Activated CD8-positive, alpha-beta memory T cell treated with anti-CD3 and anti-CD28 coated beads, Interleukin-2, amount 50 U/mL, for 48 hours (primary cell): ENCODE results near the gene AQP5.
"Not testable (repeated sequence)": the region's sequence is repeated elsewhere in the genome, so short reads cannot be mapped to it uniquely, and the experiment has no call there.

Experiments
- DNase-seq: peaks from one replicate; pipeline ENCODE4 v3.0.0-alpha.2; 2020

Gene AQP5

DNA sequence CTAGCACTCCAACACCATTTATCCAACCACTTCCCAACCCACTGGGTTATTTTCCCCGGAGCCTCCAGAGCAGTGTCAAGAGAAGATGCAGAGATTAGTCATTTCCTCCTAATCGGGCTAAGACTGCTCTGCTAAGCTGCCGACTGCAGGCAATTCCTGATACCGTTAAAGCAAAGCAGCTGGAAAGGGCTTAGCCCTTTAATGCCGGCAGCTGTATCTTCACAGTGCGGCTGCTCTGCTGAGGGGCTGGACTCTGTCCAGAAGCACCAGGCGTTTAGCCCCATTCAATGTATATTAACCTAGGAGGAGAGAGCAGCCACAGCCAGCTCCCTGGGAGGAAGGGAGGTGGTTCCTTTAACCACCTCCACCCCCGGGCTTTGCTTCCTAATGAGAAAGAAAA is 22.2 kb downstream of the AQP5 start:
- no peak for DNase-seq

DNA sequence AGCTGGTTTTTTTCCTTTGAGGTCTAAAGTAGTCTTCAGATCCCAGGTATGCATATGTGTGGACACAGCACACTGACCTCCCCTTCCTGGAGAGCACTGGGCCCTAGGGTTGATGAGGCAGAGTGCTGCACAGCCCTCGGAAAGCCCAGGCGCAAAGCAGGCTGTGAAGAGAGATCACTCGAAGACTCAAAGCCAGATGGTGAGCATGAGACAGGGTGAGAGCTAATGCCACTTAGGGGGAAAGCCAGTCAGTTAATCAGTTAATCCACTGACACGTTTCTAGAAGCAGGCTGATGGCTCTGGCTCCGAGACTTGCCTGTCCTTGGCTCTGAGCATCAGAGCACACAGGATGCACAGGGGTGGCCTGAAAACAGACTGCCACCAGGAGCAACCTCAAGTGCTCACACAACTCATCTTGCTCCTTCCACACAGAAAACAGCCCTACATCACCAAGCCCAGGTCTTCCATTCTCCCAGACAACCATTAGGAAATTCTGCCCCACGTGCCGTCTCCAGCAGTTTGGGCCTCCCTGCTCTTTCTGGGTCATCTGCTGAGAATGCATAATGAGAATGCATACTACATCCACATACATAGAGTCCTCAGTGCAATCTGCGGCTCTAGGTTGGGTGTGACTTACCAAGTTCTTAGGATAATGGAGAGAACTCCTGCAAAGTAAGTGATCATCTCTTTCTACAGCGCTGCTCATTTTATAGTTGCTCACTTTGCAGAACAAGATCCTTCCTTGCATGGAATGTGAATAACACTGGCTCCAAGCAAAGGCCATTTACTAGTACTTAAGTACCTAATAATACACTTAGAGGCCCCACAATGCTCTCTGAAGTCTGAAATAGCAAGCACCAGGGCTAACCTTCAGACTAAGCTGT is 23.0 kb downstream of the AQP5 start:
- no peak for DNase-seq

DNA sequence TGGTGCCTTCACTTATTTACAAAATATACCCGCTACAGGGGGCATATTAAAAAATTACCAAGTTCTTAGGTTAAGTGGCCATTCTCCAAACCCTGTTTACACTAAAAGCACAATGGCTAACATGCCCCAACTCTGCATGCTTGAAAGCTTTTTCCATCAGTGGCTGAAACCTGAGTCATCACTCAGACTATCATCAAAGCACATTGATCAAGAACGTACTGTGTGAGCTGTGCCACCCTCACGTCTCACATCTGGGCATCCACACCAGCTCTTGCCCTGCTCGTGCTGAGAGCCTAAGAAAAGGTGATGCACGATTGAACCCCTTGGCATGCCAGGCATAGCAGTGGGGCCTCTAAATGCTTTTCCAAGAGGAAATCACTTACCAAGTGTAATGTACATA is 24.3 kb downstream of the AQP5 start:
- DNase-seq: no peak

DNA sequence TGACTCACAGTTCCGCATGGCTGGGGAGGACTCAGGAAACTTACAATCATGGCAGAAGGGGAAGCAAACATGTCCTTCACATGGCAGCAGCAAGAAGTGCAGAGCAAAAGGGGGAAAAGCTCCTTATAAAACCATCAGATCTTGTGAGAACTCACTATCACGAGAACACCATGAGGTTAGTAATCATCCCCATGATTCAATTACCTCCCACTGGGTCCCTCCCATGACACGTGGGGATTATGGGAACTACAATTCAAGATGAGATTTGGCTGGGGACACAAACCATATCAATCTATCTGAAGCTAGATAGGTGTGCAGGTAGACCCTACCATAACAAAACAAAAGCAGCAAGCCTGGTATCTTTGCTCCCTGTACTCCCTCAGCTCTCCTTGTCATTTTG is 24.8 kb downstream of the AQP5 start:
- not testable (repeated sequence) for DNase-seq

DNA sequence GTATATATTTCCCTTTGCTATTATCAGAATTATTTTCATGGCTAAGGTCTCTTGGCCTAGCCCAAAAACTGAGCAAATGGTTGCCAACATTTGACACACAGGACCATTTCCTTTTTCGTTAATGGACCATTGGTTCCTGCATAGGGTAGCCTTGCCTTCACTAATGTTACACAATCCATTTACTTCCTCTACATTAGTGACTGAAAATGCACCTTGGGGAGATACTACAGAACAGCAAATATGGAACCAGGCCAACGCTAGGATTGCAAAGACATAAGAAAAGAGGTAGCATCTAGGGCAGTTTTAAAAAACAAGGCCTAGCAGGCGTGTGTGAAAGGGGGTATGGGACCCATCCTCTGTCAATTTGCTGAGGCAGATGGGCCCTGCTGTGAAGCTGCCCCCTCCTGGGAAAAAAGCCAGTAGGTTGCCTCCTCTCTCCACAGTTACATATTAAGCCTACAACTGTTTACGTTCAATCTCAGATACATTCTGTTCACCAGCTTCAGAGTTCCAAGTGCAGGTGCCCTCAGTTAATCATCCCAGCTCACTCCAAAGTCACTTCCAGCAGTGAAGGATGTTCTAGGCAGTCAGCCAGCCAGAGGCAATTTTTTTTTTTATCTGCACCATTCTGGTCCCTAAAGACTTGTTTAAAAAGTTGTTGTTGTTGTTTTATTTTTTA is 26.1 kb downstream of the AQP5 start:
- no peak for DNase-seq

DNA sequence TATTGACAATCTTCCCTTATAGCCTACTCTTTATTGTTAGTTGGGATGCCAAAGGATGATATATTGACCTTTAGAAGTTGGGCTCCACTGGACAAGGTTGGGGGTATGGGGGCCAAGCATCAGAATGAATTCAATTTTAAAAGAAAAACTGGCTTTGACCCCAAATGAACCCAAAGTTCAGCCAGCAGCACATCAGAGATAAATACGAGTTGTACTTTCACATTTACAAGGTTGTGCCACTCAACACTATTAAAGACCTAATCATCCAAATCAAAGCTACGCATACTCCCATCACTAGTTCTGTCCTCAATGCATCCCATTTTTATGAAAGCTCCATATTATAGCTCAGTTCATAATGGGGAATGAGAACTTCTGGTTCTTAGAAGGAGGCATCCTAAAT is 27.7 kb downstream of the AQP5 start:
- not testable (repeated sequence) for DNase-seq

DNA sequence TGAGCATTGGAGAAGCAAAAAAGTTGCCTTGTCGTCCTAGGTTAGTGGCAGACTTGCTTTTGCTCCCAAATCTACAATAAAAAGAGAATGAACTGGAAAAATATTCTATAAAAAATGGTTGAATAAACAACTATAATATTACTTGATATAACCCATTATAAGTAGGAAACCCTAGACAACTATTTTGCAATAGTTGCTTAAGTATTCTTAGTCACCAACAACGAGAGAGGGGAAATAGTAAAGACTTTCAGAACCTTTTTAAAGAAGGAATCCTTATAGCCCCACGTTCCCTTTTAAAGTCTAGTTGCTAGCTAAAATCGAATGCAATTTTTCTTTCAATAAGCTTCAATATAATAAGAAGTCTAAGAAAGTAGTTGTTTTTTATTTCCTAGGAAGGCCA is 28.6 kb downstream of the AQP5 start:
- DNase-seq: no peak

DNA sequence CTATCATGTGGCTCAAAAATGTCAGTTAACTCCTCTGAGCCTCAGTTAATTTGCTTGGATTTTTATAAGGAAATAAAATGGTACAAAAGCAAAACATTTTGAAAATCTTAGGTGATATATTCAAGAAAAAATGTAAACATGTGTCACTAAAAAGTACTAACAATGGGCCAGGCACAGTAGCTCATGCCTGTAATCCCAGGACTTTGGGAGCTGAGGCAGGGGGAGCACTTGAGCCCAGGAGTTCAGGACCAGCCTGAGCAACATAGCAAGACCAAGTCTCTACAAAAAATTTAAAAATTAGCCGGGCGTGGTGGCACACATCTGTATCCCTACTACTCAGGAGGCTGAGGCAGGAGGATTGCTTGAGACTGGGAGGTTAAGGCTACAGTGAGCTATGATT is 36.8 kb downstream of the AQP5 start:
- DNase-seq: no peak

DNA sequence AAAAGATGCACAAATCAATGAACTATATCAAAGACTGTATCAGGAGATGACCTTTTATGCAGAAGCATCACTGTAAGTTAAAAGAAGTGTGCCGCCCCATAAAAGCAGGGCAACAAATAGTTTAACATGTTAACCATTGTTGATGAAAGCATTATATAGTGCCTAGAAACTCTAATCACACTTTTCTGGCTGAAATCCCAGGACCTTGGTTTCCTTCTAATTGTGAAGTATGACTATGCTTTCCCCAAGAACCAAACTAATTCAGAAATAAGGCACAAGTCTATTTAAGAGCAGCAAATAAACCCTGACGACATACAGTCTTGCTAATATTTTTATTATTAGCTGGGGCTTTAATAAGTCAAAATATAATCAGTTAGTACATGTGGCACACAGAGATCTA is 41.9 kb downstream of the AQP5 start:
- no peak for DNase-seq

DNA sequence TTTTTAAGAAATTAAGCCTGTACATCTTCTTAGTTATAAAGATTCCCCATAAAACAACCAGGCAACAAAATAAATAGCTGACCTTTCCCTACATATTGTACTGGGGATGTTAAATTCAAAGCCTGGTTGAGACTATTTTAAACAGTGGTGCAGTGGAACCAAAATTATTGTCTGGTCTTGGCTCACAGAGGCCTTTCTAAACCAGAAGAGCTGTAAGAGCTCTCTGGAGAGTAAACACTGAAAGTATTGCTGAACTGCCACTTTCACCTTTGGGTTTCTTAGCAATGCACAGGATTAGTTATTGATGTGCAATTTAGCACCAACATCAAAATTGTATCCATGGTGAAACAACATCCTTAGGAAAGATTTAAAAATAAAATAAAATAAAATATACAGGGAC is 43.0 kb downstream of the AQP5 start:
- DNase-seq: no peak

DNA sequence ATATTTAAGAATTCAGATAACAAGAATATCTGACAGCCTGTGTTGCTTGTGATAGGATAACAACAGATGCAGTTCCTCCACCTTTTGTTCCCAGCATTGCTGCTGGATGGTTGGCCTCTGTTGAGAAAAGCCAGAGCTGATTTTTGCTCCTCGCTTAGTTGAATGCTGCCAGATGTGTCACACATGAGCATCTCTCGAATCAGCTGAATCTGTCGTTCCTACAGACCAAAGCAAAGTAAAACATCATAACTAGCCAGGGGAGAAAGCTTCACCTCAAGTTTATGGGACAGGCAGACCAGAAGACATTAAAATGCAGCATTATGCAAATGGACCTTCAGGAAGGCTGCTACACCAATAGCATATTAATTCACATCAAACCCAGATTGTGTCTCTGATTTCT is 43.5 kb downstream of the AQP5 start:
- no peak for DNase-seq

DNA sequence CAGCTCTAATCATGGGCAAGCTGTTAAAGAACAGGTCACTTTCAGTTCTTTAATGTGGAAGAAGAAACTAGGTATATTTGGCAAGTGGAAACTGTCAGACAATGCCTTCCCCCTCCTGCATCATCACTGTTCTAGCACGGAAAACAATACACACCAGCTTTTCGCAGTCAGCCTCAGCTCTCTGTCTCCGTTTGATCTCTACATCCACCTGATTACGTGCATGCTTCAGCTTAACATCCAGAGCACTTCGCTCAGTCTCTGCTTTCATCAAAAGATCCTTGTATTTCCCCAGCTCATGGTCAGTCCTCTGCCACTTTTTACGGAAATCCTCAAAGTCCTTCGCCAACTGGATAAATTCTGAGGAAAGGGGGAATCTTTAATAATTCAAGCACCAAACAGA is 44.6 kb downstream of the AQP5 start:
- no peak for DNase-seq

DNA sequence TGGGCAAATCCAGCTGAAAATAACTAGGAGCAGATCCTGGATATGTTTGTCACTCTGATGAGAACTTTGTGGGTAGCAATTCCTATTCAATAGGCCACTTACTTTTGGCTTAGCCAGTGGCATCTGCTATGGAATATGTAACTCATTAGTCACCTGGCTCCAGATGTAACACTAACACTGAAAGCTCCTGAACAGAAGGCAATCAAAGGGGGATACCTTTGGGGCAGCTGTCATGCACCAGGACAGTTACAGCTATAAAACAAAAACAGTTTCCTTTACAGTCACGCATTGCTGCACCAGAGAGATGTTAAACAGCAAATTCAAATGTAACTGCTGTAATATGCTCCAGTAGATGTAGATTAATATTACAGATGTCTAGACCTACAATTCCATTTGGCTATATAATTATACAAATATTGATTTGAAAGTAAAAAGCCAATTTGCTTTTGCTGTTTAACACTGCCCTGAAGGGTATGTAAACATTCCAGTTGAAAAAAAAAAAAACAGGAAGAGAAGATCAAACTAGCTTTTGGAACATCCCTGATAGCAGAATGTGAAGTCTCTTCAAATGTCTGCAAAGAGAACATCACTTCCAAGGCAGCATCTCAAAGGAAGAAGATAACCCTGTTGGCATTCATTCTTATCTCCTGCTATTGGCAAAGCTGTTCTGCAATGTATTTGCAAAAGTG is 45.2 kb downstream of the AQP5 start:
- no peak for DNase-seq

DNA sequence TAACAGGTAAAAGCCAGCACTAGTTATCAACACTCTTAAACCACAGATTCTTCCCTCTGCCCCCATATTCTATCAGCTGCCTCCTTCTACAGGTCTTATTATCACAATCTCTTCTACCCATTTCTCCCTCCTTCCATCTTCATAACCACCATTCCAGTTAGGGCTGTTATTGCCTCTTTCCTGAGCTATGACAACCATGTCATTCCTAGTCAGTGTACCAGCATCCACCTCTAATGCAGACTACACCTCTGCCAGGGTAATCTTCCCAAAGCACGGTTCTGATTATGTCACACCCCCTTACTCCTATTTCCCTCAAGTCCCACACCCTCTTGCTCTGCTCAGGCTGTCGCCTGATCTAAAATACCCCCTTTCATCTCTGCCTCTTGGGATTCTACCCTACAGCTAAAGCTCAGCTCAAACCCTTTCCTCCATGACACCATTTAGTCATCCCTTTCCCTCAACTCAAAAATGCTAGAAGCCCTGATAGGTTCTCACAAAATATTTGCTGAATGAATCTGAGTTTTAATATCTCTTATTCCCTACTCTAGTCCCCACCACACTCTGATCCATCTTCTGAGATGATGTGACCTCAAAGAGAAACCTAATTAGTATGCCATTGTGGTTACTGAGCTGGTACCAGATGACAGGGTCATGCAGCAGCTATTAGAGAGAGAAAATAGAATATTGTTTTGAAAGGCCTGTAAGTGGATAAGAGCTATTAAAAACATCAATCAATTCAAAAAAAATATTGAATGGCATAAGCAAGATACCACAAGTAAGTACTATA is 51.9 kb downstream of the AQP5 start:
- DNase-seq: no peak

DNA sequence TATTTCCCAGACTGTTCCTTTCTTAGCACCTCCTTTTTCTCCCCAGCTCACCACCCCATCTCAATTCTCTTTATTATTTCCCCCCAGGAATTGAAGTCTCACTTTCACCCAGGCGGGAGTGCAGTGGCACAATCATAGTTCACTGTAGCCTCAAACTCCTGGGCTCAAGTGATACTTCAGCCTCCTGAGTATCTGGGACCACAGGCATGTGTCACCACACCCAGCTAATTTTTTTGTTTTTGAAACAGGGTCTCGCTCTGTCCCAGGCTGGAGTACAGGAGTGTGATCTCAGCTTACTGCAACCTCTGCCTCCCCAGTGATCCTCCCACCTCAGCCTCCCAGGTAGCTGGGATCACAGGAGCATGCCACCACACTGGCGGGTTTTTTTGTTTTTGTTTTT is 52.7 kb downstream of the AQP5 start:
- no peak for DNase-seq
